Neural crest cell (in vitro differentiated cells): ENCODE results near the gene SHROOM4. TPM values are rescaled to one million over a fixed set of nuclear protein-coding genes. Genes with fewer than 3 reads are reported as not detected.
A peak's percentile ranks its signal among the peaks of the same experiment; 100 is the strongest.

Experiments used
- DNase-seq: peaks from one replicate; pipeline ENCODE4 v3.0.0; 2021; ENCODE audit warnings: low read depth, mixed read lengths, low spot score
- H3K27ac Mint-ChIP-seq: one replicate; pipeline ENCODE4 v1.8.0; 2021; ENCODE audit warnings: mild to moderate bottlenecking, mixed read lengths; ENCODE audit not compliant: unreplicated experiment
- H3K27me3 Mint-ChIP-seq: 2 replicates; pipeline ENCODE4 v1.8.0; 2021; ENCODE audit warnings: low read depth, mild to moderate bottlenecking, mixed read lengths
- H3K36me3 Mint-ChIP-seq: 2 replicates; pipeline ENCODE4 v1.8.0; 2021; ENCODE audit warnings: low read depth, mild to moderate bottlenecking, mixed read lengths
- H3K4me1 Mint-ChIP-seq: 2 replicates; pipeline ENCODE4 v1.8.0; 2021; ENCODE audit warnings: mixed read lengths
- H3K4me3 Mint-ChIP-seq: one replicate; pipeline ENCODE4 v1.8.0; 2021; ENCODE audit warnings: mild to moderate bottlenecking, mixed read lengths
- H3K9me3 Mint-ChIP-seq: 2 replicates; pipeline ENCODE4 v1.8.0; 2021; ENCODE audit warnings: mixed read lengths
- CTCF ChIP-seq: fragments of 200-600 bp; sonication (generic); conservative IDR thresholded peaks from 2 replicates; pipeline ENCODE4 v1.5.0; 2021; ENCODE audit warnings: antibody characterized with exemption, mild to moderate bottlenecking
- total RNA-seq: library from RNA; stranded (reverse); gene quantifications from 2 replicates; pipeline ENCODE4 v1.2.1, GENCODE V29; 2021

SHROOM4 gene
- total RNA-seq, 1 donor from 2014 or later, result 6.2 TPM

GRCh38 chrX:50805276-50805675 lies 8.7 kb downstream of the SHROOM4 start:
- H3K4me1 Mint-ChIP-seq, result peaks cover 19% of the 10 kb centered on the region
- TF ChIP-seq CTCF, result no peak
- DNase-seq, result no peak
- no peak overlapping the region for H3K27ac Mint-ChIP-seq
- H3K9me3 Mint-ChIP-seq, result peaks cover 11% of the 10 kb centered on the region
- no peaks in the 10 kb centered on the region for H3K27me3 Mint-ChIP-seq
- no peak overlapping the region for H3K4me3 Mint-ChIP-seq
- H3K36me3 Mint-ChIP-seq, result peaks cover 8% of the 10 kb centered on the region

- Mint-ChIP-seq H3K4me3 (no peak overlapping the region), H3K36me3 (peaks cover 3% of the 10 kb centered on the region), H3K27ac (peak overlapping the region; percentile 50), H3K27me3 (no peaks in the 10 kb centered on the region), H3K9me3 (peaks cover 13% of the 10 kb centered on the region), H3K4me1 (peaks cover 39% of the 10 kb centered on the region)
- no peak for DNase-seq
- TF ChIP-seq CTCF, result no peak
Observed at GRCh38 chrX:50801135-50801534, 12.9 kb downstream of the SHROOM4 start.

GRCh38 chrX:50799531-50799961 lies 14.4 kb downstream of the SHROOM4 start:
- peaks cover 31% of the 10 kb centered on the region for H3K4me1 Mint-ChIP-seq
- no peak overlapping the region for H3K27ac Mint-ChIP-seq
- DNase-seq, result no peak
- H3K36me3 Mint-ChIP-seq, result peaks cover 5% of the 10 kb centered on the region
- TF ChIP-seq CTCF, result no peak
- no peak overlapping the region for H3K4me3 Mint-ChIP-seq
- no peaks in the 10 kb centered on the region for H3K27me3 Mint-ChIP-seq
- peaks cover 13% of the 10 kb centered on the region for H3K9me3 Mint-ChIP-seq

GRCh38 chrX:50798783-50799182 lies 15.2 kb downstream of the SHROOM4 start:
- H3K36me3 Mint-ChIP-seq, result peaks cover 5% of the 10 kb centered on the region
- no peaks in the 10 kb centered on the region for H3K27me3 Mint-ChIP-seq
- peaks cover 31% of the 10 kb centered on the region for H3K4me1 Mint-ChIP-seq
- no peak for TF ChIP-seq CTCF
- H3K4me3 Mint-ChIP-seq, result no peak overlapping the region
- no peak overlapping the region for H3K27ac Mint-ChIP-seq
- peaks cover 15% of the 10 kb centered on the region for H3K9me3 Mint-ChIP-seq
- no peak for DNase-seq

GRCh38 chrX:50787099-50787498 lies 26.9 kb downstream of the SHROOM4 start:
- peaks cover 6% of the 10 kb centered on the region for H3K36me3 Mint-ChIP-seq
- H3K4me3 Mint-ChIP-seq, result no peak overlapping the region
- H3K4me1 Mint-ChIP-seq, result no peaks in the 10 kb centered on the region
- no peak for TF ChIP-seq CTCF
- no peak for DNase-seq
- H3K9me3 Mint-ChIP-seq, result peaks cover 8% of the 10 kb centered on the region
- no peak overlapping the region for H3K27ac Mint-ChIP-seq
- no peaks in the 10 kb centered on the region for H3K27me3 Mint-ChIP-seq

GRCh38 chrX:50780144-50780543 lies 33.9 kb downstream of the SHROOM4 start:
- no peak for TF ChIP-seq CTCF
- no peak overlapping the region for H3K27ac Mint-ChIP-seq
- peaks cover 2% of the 10 kb centered on the region for H3K36me3 Mint-ChIP-seq
- DNase-seq, result no peak
- peaks cover 13% of the 10 kb centered on the region for H3K9me3 Mint-ChIP-seq
- no peaks in the 10 kb centered on the region for H3K27me3 Mint-ChIP-seq
- H3K4me1 Mint-ChIP-seq, result no peaks in the 10 kb centered on the region
- H3K4me3 Mint-ChIP-seq, result no peak overlapping the region
